Measurements from ENCODE around the gene PDS5B.

DNA sequence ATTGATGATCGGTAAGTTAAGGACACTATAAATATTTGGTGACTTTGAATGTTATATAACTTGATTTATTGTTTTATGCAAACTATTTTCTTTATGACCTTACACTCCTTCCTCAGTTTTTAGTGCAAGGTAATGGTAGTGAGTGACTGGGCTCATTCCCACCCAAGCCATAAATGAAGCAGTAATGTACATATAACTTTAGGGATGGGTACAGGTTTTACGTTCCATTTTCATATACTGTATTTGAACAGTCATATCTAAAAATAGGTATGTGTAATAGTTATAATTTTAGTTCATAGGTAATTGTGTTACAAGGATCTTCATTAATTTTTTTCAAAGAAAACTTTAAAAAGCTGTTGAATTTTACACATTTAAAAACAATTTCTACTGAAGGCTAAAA is 101.0 kb downstream of the PDS5B start:
- TF ChIP-seq, protein P1, sequence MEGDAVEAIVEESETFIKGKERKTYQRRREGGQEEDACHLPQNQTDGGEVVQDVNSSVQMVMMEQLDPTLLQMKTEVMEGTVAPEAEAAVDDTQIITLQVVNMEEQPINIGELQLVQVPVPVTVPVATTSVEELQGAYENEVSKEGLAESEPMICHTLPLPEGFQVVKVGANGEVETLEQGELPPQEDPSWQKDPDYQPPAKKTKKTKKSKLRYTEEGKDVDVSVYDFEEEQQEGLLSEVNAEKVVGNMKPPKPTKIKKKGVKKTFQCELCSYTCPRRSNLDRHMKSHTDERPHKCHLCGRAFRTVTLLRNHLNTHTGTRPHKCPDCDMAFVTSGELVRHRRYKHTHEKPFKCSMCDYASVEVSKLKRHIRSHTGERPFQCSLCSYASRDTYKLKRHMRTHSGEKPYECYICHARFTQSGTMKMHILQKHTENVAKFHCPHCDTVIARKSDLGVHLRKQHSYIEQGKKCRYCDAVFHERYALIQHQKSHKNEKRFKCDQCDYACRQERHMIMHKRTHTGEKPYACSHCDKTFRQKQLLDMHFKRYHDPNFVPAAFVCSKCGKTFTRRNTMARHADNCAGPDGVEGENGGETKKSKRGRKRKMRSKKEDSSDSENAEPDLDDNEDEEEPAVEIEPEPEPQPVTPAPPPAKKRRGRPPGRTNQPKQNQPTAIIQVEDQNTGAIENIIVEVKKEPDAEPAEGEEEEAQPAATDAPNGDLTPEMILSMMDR (IDR thresholded peaks at IDR 0.05; ENCODE audit: control extremely low read depth in 1 of 3, insufficient read depth in 1 of 3, low read depth in 1 of 3, low read length in 3 of 3), result no peak
- no peak for TF ChIP-seq ASH2L (IDR thresholded peaks at IDR 0.05; ENCODE audit: low read length)
- TF ChIP-seq RXRA (IDR thresholded peaks at IDR 0.05; ENCODE audit: insufficient read depth, low read depth, low read length), result no peak
- TF ChIP-seq, protein P2, sequence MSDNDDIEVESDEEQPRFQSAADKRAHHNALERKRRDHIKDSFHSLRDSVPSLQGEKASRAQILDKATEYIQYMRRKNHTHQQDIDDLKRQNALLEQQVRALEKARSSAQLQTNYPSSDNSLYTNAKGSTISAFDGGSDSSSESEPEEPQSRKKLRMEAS (IDR thresholded peaks at IDR 0.05), result no peak
- TF ChIP-seq POLR2A (IDR thresholded peaks at IDR 0.05; ENCODE audit: control extremely low read depth in 1 of 2, low read depth in 2 of 2, low read length in 2 of 2), result no peak
- TF ChIP-seq SAP30 (IDR thresholded peaks at IDR 0.05; ENCODE audit: insufficient read depth, insufficient replicate concordance, low read length), result no peak
- no peak for TF ChIP-seq EZH2 (IDR thresholded peaks at IDR 0.05; ENCODE audit: low read depth, low read length, severe bottlenecking)
- TF ChIP-seq CEBPB (IDR thresholded peaks at IDR 0.05; ENCODE audit: low read depth, low read length), result no peak
- no peak for TF ChIP-seq TAF1 (IDR thresholded peaks at IDR 0.05; ENCODE audit: low read depth, low read length)
- TF ChIP-seq JUND (IDR thresholded peaks at IDR 0.05; ENCODE audit: low read length), result no peak
- TF ChIP-seq BACH1 (IDR thresholded peaks at IDR 0.05; ENCODE audit: low read length), result no peak

Data from H1 (cell line).